ENCODE data around the gene SCGB2B2. TPM values are rescaled to one million over a fixed set of nuclear protein-coding genes. Genes with fewer than 3 reads are reported as not detected.
A peak's percentile ranks its signal among the peaks of the same experiment; 100 is the strongest.

The SCGB2B2 gene, protein sequence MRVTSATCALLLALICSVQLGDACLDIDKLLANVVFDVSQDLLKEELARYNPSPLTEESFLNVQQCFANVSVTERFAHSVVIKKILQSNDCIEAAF
- under 1 TPM; 0.49 to 0.50 TPM for total RNA-seq

DNA sequence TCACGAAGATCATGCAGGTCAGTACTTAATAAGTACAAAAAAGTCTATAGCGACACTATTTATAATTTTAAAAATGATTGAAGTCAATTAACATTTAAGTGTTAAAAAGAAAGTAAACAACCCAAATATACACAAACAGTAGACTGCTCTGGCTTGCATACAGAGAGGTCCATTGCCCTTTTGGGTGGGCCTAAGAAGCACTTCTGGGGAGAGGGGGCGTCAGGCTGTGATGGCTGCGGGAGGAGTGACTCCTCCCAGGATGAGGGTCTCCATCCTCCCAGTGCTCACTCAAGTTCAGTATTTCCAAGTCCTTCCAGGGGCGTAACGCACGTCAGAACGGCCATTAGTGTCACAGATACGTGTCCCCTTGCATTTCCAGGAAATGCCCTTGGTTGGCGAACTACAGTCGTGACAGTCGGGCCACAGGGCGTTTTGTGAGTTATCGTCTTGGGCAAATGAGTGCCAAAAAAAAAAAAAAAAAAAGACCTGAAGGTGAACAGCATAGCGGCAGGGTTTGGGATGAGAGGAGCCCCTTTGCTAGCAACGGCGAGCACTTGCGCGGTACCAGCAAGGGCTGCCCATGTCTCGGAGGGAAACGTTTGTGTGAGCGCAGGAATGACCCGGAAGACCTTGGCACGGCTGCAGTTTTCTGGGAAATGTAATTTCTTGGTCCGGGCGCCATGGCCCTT lies at the start of gene SCGB2B2:
Gene SCGB2B2 (minus strand): TSS at position 463 of the 689 bp plus-strand sequence. CDS start 82,596 bp downstream, outside the sequence.
- Mint-ChIP-seq H3K4me1 (ENCODE audit: low read depth) (peaks cover 26% of the 10 kb centered on the region), H3K4me3 (peak within 1 kb of the TSS; percentile 97), H3K27ac (peak within 1 kb of the TSS; percentile 99), H3K9me3 (peaks cover 22% of the 10 kb centered on the region), H3K36me3 (ENCODE audit: low read depth) (peaks cover 38% of the 10 kb centered on the region), H3K27me3 (ENCODE audit: low read depth) (no peaks in the 10 kb centered on the region)
- peak; percentile 84 for DNase-seq
- CTCF ChIA-PET, result interaction anchor here (0.7 to 1.3 kb wide), 3 partner anchors 37 to 503 kb away, joined by 3 to 4 read pairs (median 3); no protein-coding TSS in a partner anchor
- intact Hi-C loops (cut with micrococcal nuclease), result loop anchor here (1.0 to 5.0 kb wide), 4 partner anchors 56 to 505 kb away; partner anchors contain the start of genes GRAMD1A, LSM14A and ZNF599

DNA sequence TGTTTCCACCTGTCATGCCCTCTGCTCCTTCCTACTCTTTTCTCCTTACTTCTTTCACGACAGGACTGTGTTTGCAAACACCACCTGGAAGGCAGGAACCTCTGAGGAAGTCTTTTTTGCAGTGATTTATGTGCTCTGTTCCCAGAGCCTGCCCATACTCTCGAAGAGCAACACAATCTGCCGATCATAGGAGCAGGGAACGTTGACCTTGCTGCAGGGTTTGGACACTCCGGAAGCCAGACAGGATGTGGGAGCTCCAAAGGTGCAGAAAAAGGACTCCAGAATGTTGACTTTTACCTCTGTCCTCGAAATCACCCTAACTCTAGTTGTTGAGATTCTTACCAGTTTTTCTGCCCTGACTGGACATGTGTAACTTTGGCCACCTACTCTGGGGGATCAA lies 48.4 kb upstream of the SCGB2B2 start:
- Mint-ChIP-seq H3K36me3 (ENCODE audit: low read depth) (no peaks in the 10 kb centered on the region), H3K4me3 (no peak overlapping the region), H3K4me1 (ENCODE audit: low read depth) (no peaks in the 10 kb centered on the region), H3K27me3 (ENCODE audit: low read depth) (peaks cover 8% of the 10 kb centered on the region), H3K27ac (no peak overlapping the region), H3K9me3 (no peaks in the 10 kb centered on the region)
- intact Hi-C loops (cut with micrococcal nuclease), result no loop called here
- no peak for DNase-seq
- CTCF ChIA-PET, result no interaction called here

DNA sequence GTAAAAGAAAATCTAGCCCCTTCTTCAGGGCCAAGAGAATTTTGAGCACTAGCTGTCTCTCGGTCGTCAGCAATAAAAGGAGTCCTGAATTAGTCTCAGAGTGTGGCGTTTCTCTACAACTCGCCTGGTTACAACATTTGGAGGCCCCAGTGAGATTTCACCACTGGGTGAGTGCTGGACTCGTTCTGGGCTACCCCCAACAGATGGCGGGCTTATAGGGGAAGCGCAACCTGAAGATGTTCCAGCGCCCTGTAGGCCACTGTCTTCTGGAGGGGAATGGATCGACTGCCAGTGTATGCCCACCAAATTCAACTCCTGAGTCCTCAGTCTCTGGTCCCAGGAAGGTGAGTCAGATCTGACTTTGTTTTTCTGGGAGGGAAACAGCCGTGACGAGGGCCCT lies 45.4 kb upstream of the SCGB2B2 start:
- Mint-ChIP-seq H3K27ac (no peak overlapping the region), H3K4me3 (no peak overlapping the region), H3K36me3 (ENCODE audit: low read depth) (no peaks in the 10 kb centered on the region), H3K9me3 (no peaks in the 10 kb centered on the region), H3K4me1 (ENCODE audit: low read depth) (no peaks in the 10 kb centered on the region), H3K27me3 (ENCODE audit: low read depth) (peaks cover 11% of the 10 kb centered on the region)
- intact Hi-C loops (cut with micrococcal nuclease), result no loop called here
- CTCF ChIA-PET, result no interaction called here
- DNase-seq, result no peak

GRCh38 chr19:34715357-34715756 lies 38.4 kb upstream of the SCGB2B2 start:
- intact Hi-C loops (cut with micrococcal nuclease), result no loop called here
- H3K27me3 Mint-ChIP-seq (ENCODE audit: low read depth), result peaks cover 12% of the 10 kb centered on the region
- no peak overlapping the region for H3K27ac Mint-ChIP-seq
- no peak overlapping the region for H3K4me3 Mint-ChIP-seq
- H3K4me1 Mint-ChIP-seq (ENCODE audit: low read depth), result no peaks in the 10 kb centered on the region
- CTCF ChIA-PET, result interaction anchor here (1.1 kb wide), 1 partner anchor 75 kb away, joined by 3 read pairs; no protein-coding TSS in a partner anchor
- DNase-seq, result no peak
- peaks cover 14% of the 10 kb centered on the region for H3K9me3 Mint-ChIP-seq
- H3K36me3 Mint-ChIP-seq (ENCODE audit: low read depth), result peaks cover 8% of the 10 kb centered on the region

GRCh38 chr19:34713262-34713637 lies 36.3 kb upstream of the SCGB2B2 start:
- CTCF ChIA-PET, result interaction anchor here (0.7 to 5.1 kb wide), 8 partner anchors 25 to 216 kb away, joined by 3 to 67 read pairs (median 3); no protein-coding TSS in a partner anchor
- DNase-seq, result no peak
- Mint-ChIP-seq H3K36me3 (ENCODE audit: low read depth) (peaks cover 8% of the 10 kb centered on the region), H3K9me3 (peaks cover 14% of the 10 kb centered on the region), H3K4me3 (no peak overlapping the region), H3K27me3 (ENCODE audit: low read depth) (peaks cover 12% of the 10 kb centered on the region), H3K27ac (no peak overlapping the region), H3K4me1 (ENCODE audit: low read depth) (no peaks in the 10 kb centered on the region)
- intact Hi-C loops (cut with micrococcal nuclease), result no loop called here

DNA sequence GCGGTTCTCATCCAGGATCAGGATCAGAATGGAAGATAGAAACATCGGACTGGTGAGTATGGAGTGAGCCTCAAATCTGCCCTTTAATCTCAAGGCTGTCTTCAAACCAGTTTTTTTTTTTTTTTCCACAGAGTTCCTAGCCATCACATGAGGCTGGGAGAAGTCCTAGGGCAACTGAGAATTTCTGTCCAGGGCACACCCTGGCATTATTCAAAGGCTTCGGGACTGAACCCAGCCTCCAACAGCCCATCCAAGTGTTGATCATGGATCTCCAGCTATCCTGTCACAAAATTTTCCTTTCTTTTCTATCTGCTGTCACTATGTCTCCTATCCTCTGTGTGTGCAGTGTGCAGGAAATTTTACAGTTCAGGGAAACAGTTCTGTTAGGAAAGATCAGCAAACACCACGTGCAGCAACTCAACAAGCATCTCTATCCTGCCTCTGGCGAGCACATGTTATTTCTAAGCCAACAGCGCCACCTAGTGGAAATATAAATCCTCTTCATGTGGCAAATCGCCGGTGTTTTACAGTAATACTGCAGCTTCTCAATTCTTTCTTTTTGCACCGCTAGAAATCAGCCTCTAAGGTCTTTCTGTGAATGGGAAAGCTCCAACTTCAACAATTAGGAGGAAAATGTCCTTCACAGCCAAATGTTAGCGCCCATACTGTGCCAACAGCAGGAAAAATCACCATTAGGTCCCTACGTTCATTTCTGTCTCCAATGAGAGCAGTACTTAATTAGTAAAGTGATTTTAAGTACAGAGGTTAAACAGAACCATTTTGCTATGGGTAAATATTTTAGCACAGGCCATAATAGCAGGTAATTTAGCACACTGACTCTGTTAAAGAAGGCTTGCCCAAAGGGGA lies 35.7 kb upstream of the SCGB2B2 start:
- Mint-ChIP-seq H3K4me3 (no peak overlapping the region), H3K27ac (no peak overlapping the region), H3K4me1 (ENCODE audit: low read depth) (no peaks in the 10 kb centered on the region), H3K9me3 (peaks cover 14% of the 10 kb centered on the region), H3K27me3 (ENCODE audit: low read depth) (peaks cover 11% of the 10 kb centered on the region), H3K36me3 (ENCODE audit: low read depth) (peaks cover 8% of the 10 kb centered on the region)
- intact Hi-C loops (cut with micrococcal nuclease), result loop anchor here (1.0 kb wide), 3 partner anchors 73 to 211 kb away; no protein-coding TSS in a partner anchor
- peak; percentile 74 for DNase-seq
- CTCF ChIA-PET, result interaction anchor here (0.6 to 5.1 kb wide), 14 partner anchors 14 to 464 kb away, joined by 3 to 67 read pairs (median 3); no protein-coding TSS in a partner anchor

DNA sequence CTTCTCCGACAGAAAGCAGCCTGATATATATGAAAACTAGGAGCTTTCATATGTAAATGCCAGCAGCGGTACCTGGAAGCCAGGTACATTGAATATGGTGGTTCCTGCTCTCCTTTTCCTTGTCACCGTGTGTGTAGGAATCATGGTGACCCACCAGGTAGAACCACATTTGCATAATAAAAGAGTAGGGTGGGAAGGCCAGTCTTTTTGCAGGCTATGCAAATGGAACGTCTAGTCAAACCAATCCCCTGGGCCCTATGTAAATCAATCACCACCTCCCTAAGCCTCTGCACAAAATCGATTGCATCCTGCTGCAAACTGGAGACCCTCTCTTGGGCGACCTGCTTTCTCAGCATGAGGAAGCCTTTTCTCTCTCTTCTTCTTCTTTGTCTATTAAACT lies 34.9 kb upstream of the SCGB2B2 start:
- Mint-ChIP-seq H3K27ac (no peak overlapping the region), H3K4me3 (no peak overlapping the region), H3K4me1 (ENCODE audit: low read depth) (no peaks in the 10 kb centered on the region), H3K36me3 (ENCODE audit: low read depth) (peaks cover 8% of the 10 kb centered on the region), H3K27me3 (ENCODE audit: low read depth) (peaks cover 9% of the 10 kb centered on the region), H3K9me3 (peaks cover 19% of the 10 kb centered on the region)
- CTCF ChIA-PET, result interaction anchor here (0.6 to 5.1 kb wide), 5 partner anchors 14 to 380 kb away, joined by 3 to 67 read pairs (median 4); no protein-coding TSS in a partner anchor
- intact Hi-C loops (cut with micrococcal nuclease), result loop anchor here (1.0 kb wide), 3 partner anchors 73 to 211 kb away; no protein-coding TSS in a partner anchor
- no peak for DNase-seq

DNA sequence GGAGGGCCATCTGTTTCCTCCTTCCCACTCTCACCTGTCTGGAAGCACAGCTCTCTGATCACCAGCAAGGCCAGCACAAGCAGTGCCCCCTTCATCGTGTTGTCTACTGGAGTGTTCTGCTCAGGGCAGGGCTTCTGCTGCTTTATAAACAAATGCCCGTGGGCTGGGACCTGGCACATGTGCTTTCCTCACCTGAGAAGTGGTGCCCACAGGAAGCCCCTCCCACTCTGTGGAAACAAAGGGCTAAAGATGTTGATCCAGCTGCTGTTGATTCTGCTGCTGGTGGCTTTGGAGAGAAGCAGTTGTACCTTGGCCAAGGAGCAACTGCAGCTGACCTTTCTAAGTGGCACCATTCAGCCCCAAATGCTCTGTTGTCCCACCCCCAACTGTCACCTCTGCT lies 30.7 kb upstream of the SCGB2B2 start:
- no peak for DNase-seq
- intact Hi-C loops (cut with micrococcal nuclease), result no loop called here
- Mint-ChIP-seq H3K4me3 (no peak overlapping the region), H3K9me3 (peaks cover 11% of the 10 kb centered on the region), H3K4me1 (ENCODE audit: low read depth) (no peaks in the 10 kb centered on the region), H3K27ac (no peak overlapping the region), H3K27me3 (ENCODE audit: low read depth) (peaks cover 14% of the 10 kb centered on the region), H3K36me3 (ENCODE audit: low read depth) (peaks cover 5% of the 10 kb centered on the region)
- CTCF ChIA-PET, result interaction anchor here (2.0 kb wide), 1 partner anchor 67 kb away, joined by 4 read pairs; no protein-coding TSS in a partner anchor

GRCh38 chr19:34692549-34692948 lies 15.6 kb upstream of the SCGB2B2 start:
- DNase-seq, result no peak
- Mint-ChIP-seq H3K27me3 (ENCODE audit: low read depth) (peaks cover 17% of the 10 kb centered on the region), H3K4me1 (ENCODE audit: low read depth) (no peaks in the 10 kb centered on the region), H3K27ac (no peak overlapping the region), H3K4me3 (no peak overlapping the region), H3K36me3 (ENCODE audit: low read depth) (peaks cover 2% of the 10 kb centered on the region), H3K9me3 (peaks cover 23% of the 10 kb centered on the region)
- CTCF ChIA-PET, result no interaction called here
- intact Hi-C loops (cut with micrococcal nuclease), result no loop called here

DNA sequence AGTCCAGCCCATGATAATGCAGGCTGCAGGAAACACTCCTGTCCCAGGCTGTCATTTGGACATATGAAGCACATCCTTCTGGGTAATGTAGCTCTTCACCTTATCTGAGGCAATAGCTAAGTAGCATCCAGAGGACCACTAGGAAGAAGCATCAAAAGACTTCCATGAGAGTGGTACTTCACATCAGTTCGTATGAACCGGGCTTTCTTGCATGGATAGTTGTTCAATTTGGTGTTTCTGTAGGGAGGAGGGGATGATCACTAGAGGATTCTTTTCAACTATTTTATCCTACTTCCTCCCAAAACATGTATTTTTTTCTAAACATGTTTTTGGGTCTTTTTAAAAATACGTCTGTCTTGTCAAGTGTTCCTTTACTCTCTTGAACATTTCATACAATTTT lies 13.4 kb upstream of the SCGB2B2 start:
- H3K9me3 Mint-ChIP-seq, result peaks cover 44% of the 10 kb centered on the region

DNA sequence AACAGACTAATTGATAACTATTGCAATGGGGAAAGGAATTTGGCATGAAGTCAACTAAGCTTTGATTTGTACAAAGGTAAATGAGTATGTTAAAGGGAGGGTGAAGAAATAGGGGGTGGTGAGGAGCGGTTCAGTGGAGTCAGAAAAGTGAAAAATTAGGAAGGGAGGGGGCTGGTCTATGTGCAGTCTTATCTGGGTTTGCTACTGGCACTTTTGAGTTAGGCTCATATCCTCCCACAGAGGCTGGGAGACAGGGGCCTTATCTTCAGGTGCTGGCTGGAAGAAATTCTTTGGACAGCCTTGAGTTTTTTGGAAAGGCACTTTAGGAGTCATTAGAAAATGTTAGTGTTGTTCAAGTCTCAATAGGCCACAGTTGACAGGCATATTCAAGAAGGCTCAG lies 11.6 kb upstream of the SCGB2B2 start:
- Mint-ChIP-seq H3K4me1 (ENCODE audit: low read depth) (no peaks in the 10 kb centered on the region), H3K36me3 (ENCODE audit: low read depth) (peaks cover 24% of the 10 kb centered on the region), H3K27me3 (ENCODE audit: low read depth) (peaks cover 12% of the 10 kb centered on the region), H3K27ac (no peak overlapping the region), H3K4me3 (no peak overlapping the region), H3K9me3 (peaks cover 57% of the 10 kb centered on the region)
- DNase-seq, result no peak
- CTCF ChIA-PET, result interaction anchor here (1.0 kb wide), 1 partner anchor 24 kb away, joined by 3 read pairs; no protein-coding TSS in a partner anchor
- intact Hi-C loops (cut with micrococcal nuclease), result no loop called here

More for the DNA sequence above, 13.4 kb upstream of the SCGB2B2 start:
- intact Hi-C loops (cut with micrococcal nuclease), result no loop called here
- H3K4me3 Mint-ChIP-seq, result no peak overlapping the region
- DNase-seq, result no peak
- CTCF ChIA-PET, result no interaction called here
- H3K27ac Mint-ChIP-seq, result no peak overlapping the region
- no peaks in the 10 kb centered on the region for H3K4me1 Mint-ChIP-seq (ENCODE audit: low read depth)
- peaks cover 9% of the 10 kb centered on the region for H3K36me3 Mint-ChIP-seq (ENCODE audit: low read depth)
- peaks cover 17% of the 10 kb centered on the region for H3K27me3 Mint-ChIP-seq (ENCODE audit: low read depth)

- CTCF ChIA-PET, result interaction anchor here (1.0 kb wide), 1 partner anchor 25 kb away, joined by 3 read pairs; no protein-coding TSS in a partner anchor
- H3K4me3 Mint-ChIP-seq, result no peak overlapping the region
- H3K36me3 Mint-ChIP-seq (ENCODE audit: low read depth), result peaks cover 32% of the 10 kb centered on the region
- H3K4me1 Mint-ChIP-seq (ENCODE audit: low read depth), result no peaks in the 10 kb centered on the region
- peaks cover 8% of the 10 kb centered on the region for H3K27me3 Mint-ChIP-seq (ENCODE audit: low read depth)
- H3K27ac Mint-ChIP-seq, result no peak overlapping the region
- no peak for DNase-seq
- H3K9me3 Mint-ChIP-seq, result peaks cover 65% of the 10 kb centered on the region
- intact Hi-C loops (cut with micrococcal nuclease), result no loop called here
These were observed 10.4 kb upstream of the SCGB2B2 start for GRCh38 chr19:34687348-34687747.
